GM18498 (cell line): Measurements from ENCODE around the gene WDR33.

Source experiments
- ATAC-seq: cut with Tn5 transposase; IDR thresholded peaks from one replicate; pipeline ENCODE4 v1.9.1; 2021; ENCODE audit warnings: mild to moderate bottlenecking, moderate library complexity; ENCODE audit not compliant: unreplicated experiment

WDR33 gene

DNA sequence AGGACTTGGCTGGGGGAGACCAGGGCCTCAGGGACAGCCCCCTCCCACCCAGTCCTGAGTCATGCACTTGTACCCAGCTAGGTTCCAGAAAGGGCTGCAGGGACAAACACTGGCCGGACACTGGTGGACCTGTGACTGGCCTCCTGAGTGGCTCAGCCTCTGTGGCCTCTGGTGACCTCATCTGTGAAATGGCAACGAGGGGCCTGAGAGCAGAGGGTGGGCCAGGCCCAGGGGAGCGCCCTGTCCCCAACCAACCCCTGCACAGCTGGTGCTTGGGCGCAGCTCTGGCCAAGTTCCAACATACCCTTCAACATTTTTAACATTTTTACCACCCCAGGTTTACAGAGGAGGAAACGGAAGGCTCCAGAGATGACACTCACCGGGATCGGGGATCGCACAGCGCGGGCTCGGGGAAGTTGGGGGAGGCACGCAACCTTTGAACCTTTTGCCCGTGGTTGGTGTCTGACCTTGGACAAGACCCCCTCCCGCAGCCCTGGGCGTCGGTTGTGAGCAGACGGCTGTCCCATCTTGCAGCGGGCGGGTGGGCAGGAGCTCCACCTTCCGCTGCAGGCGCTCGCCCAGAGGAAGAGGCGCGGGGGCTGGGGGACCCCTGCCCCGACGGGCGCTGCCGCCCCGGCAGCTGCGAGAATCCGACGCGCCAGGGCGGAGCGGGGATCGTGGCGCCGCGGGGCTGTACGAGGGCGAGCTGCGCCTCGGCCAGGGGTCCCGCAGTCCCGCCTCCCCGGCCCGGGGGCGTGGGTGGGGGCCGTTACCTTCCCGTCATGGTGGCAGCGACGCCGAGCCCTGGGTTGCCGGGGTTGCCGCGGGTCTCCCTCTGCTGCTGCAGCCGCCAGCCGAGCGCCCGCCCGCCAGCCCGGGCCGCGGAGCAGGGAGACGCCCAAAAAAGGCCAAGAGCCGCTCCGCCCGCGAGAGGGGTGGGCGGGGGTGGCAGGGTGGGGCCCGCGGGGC lies 136.4 kb downstream of the WDR33 start:
- no peak for ATAC-seq

DNA sequence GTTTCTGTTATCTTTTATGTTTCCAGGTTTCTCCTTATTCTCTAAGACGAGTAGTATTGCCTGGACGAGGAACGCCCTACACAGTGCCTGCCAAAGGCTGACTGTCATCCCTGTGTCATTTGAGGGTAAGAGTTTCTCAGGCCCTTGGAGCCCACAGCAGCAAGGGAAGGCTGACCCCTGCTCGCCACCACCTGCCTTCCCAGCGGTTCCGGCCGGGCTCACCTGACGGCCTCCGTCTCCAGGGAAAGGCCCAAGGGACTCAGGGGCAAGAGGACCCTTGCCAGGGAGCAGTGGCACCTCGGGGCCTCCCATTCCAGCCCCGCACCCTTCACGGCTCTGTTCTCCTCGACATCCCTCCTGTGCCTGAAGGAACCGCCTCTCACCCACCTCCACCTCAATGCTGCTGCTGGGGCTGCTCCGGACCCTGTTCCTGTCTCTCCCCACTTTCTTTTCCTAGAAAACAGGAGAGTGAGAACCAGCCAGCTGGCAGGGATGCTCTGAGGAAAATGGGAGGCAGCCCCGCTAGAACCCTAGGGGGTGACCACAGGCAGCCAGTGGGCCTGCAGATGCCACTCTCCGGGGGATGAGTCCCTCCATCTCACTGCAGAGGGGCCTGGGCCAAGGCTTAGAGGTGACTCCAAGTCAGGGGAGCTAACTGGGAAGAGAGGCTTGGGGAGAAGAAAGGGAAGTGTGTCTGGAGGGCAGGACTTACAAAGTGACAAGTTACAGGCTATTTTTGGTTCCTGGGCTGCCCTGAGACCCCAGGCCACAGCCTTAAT lies 137.5 kb downstream of the WDR33 start:
- no peak for ATAC-seq

DNA sequence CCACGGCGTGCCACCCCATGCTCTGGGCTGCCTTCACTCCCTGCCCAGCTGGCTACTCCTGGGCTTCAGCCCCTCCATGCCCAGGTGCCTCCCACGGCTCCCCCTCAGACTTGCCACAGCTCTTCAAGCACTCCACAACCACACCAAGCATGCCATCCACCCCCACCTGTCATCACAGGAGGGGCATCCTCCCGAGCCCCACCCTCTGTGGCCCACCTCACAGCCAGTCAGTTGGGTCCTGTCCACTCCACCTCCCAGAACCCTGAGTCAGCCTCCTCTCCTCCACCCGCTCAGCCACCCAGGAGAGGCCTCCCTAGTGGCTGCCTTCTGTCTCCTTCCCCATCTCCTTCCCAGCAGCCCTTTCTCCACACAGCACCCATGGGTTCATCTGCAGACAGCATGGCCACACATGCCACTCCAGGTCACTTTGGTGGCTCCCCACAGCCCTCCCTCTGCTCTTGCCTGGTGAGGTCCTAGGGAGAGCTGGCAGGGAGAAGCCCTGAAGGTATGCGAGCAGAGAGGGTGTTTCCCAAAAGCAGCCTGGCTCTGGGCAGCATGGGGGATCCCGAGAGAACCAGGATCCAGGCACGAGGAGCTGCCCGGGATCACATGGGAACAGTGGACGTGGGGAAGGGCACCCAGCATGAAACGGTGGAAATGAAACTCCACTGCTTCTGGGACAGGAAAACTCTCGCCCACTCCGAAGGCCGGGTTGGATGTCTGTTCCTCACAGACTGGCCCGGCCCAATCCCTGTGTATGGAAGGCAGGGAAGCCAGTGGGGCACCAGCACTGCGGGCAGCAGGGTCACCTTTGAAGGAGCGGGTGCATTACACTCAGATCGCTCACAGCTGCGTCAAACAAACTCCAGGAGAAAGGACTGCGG lies 138.4 kb downstream of the WDR33 start:
- no peak for ATAC-seq

DNA sequence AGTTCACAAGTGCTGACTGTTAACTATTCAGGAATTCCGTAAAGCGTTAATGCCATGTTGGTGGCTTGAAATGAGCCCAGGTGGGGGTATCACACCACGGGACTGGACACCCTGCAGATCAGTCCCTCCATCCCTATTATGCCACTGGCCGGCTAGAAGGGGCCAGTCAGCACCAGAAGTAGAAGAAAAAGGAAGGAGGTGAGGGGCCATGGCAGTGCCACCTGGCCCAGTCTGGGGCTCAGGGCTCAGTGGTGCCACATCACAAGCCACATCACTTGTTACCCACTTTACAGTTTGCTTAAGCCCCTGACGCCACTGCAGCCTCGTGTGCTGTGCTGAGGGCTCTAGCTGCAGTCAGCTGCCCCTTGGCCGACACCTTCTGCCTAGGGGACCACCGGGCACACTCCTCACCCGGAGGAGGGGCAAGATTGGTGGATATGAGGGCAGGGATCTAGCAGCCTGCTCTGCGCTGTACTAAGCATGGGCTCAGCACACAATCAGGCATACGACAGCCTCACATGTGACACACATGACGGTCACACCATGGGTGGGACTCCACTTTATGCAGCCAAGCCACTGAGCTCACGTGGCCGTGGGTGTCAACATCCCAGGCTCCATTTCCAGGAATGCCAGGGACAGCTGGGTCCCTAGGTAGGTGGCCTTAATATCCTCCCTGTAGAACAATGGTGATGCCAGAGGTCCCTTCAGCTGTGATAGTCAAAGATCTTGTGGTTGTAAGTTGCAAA lies 139.2 kb downstream of the WDR33 start:
- no peak for ATAC-seq

DNA sequence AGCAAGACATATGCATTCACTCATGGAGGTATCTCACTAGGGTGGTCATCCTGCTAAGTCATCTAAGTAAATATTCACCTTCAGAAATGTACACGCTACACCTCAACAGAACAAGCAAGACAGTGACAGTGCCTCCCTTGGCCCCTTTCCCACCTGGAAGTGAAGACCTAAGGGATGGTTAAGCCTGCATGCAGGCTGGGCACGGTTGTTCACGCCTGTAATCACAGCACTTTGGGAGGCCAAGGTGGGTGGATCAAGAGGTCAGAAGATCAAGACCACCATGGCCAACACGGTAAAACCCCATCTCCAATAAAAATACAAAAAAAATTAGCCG lies 140.0 kb downstream of the WDR33 start:
- no peak for ATAC-seq

DNA sequence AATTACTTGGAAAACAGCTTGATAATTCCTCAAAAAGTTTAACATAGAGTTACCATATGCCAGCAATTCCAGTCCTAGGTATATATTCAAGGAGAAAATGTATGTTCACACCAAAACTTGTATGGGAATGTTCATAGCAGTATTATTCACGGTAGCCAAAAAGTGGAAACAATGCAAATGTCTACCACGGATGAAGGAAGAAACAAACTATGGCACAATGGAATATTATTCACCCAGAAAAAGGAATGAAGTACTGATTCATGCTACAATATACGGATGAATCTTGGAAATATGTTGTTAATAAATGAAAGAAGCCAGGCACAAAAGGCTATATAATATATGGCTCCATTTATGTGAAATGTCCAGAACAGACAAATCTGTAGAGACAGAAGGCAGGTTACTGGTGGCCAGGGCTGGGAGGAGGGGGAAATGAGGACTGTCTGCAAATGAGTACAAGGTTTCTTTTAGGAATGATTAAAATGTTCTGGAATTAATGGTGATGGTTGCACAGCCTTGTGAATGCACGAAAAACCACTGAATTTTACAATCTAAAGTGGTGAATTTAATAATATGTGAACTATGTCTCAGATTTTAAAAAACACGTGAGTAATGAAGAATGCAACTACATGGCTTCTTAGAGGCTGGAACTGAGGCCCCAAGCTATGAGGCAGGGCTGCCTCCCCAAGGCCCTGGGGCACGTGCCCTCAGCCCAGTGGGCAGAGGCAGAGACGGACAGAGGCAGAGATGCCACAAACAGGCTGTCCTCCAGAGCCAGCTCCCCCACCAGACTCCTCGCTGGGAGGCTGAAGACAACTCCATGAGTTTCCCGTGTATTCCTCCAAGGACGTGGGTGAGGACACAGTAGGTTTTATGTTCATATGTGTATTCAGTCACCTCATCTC lies 140.7 kb downstream of the WDR33 start:
- no peak for ATAC-seq

DNA sequence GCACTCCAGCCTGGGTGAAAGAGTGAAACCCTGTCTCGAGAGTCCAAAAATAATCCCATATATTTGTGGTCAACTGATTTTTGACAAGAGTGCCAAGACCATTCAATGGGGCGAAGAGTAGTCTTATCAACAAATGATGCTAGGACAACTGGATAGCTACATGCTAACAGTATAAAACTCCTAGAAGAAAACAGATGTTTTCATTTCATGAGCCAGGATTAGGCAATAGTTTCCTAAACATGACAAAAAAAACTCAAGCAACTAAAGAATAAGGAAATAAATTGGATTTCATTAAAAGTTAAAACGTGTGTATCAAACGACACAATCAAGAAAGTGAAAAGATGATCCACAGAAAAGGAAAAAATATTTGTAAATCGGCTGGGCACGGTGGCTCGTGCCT lies 141.9 kb downstream of the WDR33 start:
- ATAC-seq: no peak

DNA sequence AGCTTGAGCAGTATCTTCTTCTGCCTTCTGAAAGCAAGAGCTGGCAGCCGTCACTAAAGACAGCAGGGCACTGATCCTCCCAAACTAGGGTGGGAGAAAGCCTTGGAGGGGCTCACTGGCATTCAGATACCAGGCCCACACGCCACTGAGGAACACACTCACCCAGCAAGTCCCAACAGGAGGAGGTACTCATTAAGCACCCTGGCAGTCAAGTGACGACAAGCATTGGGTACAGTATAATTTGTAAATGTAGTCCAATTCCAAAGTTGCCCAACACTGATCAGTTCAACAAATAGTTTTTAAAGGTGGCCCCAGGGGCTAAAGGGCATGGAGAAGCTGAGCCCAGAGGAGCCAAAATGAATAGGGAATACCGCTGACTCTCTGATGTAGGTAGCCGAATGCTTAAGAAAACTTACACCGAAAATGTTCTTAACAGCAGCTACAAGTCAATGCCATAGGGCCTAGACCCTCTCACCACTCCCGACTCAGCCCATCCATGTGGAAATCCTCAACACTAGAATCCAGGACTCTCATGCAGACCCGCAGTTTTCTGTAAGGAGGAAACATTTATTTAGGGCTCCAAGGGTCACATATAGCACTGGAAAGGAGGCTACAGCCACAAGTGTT lies 145.6 kb downstream of the WDR33 start:
- ATAC-seq: no peak

DNA sequence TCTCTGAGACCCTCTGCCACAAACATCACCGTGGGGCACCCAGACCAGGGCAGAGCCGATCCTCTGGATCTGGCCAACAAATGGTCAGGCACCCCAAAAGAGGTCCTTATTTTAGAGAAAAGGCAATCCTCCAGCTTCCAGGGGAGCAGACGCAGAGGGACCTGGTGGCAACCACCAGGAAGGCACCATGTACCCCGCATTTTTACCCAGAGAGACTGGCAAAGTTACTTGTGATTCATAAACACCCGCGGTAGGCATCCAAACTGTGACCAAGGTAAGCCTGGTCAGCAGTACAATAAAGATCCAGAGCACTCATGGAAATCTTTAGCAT lies 146.1 kb downstream of the WDR33 start:
- no peak for ATAC-seq

DNA sequence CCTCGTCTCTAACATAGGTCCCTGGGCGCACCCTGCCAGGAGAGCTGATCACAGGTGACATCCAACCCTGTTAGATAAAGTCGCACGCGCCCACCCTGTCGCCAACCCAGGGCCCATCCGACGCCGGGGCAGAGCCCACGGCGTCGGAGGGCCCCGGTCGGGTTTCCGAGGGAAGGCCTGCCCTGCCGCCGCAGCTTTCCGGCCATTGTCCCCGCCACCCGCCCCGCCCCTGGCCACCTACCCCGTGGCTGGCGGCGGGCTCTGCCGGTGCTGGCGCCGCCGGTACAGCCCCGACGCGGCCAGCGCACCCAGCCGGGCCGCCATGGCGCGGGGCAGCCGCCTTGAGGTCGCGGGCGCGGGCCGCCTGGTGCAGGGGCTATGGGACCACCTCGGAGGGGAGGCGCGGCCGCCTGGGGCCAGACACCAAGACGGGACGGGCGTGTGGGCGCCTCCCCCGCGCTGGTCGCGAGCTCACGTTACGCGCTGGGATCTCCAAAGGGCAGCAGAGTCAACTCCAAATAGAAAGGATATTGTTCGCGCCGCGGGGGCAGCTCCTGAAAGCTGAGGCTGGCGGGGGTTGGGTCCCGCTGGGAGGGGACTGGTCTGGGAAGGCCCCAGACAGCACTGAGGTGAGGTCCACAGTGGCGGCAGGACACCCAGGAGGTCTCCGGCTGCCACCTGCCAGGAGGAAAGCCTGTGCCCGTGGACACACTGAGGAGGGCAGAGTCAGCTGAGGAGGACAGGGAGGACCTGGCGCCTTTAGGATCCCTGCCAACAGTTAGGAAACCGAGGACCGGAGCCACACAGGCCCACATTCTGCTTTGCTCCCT lies 146.7 kb downstream of the WDR33 start:
- no peak for ATAC-seq

DNA sequence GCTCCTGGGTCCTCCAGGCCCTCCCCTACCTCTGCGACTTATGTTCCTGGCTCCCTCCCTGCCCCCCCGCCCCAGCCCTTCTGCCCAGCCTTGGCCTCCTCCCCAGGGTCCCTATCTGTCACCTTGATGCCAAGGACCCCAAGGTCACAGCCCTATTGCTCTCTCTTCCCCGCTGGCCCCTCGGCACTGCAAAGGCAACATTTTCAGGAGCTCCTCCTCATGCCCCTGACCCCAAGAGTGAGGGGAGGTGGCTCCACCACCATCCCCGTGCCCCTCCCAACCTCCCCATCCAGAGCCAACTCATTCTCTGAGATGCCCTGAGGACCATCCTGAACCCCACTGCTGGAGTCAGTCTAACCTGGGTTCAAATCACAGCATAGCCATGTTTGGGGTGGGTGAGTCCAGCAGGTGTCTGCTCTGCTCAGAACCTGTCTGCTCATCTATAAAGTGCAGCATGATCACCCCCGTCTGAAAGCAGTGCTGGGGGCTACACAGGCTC lies 147.4 kb downstream of the WDR33 start:
- no peak for ATAC-seq

DNA sequence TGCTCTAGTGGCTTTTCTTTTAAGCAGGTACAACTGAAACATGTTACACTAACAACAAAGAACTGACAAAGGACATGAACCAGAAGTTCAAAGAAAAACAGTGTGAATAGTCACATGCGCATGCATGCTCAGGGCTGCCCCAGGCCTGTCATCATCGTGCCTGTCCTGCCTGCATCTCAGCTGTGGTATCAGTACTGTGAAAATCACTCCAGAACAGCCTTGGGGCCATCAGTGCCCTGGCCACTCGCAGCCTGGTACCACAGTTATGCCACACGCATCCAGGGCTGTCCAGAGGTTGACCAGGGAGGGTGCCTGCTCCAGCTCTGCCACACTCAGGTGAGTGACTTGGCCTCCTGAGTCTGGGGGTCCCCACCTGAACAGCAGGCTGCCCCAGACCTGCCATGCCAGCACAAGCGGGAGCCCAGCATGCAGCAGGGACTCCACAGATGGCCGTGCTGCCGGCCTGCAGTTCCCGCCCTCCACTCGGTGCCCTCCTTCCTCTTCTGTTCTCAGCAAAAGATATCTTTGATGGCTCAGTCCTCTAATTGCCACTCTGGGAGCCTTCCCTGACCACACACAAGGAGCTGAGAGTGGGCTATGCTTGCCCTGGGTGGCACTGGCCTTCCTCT lies 147.9 kb downstream of the WDR33 start:
- no peak for ATAC-seq

DNA sequence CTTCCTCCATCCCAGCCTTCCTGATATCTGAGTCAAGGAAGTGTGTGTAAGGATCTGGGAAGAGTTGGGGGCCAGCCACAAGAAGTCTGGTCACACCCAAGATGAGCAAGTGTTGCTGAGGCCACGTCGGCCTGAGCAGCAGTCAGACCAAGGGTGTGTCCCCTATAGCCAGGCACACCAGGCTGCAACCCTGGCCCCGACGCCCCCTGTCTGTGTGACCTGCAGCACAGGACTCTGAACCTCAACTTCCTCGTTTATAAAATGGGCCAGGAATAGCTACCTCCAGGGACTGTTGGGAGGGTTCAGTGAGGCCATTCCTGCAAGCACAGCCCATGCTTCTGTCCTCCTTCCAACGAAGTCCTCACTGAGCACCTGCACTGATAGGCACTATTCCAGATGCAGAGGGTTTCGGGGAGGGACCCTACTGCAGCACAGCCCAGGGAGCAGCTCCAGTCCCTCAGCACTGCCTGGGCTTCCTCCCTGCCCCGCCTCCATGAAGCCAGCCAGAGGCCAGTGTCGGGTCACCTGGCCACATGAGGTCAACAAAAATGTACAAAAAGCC lies 148.9 kb downstream of the WDR33 start:
- no peak for ATAC-seq

DNA sequence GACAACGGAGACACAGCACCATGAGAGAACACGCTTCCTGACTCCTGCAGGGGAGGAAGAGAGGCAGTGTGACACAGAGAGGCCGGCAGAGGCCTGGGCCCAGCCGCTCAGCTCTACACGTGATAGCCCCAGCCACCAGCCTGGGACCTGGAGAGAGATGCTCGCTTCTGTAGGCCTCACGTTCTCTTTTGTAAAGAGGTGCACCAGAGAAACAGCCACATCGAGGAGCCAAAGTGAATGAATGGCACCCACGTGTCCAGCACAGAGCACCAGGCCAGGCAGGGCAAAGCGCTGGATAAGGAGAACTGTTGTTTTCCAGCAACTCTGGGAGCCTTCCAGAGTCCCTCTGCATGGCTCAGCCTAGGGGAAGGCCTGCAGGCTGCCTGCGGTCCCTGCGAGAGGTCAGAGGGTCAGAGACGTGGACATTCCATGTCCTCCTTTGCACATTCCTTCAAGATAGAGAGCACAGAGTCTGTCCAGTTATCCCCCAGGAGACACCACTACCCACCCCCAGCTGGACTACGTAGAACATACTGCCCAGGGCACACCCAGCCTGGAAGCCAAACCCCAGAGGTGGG lies 149.8 kb downstream of the WDR33 start:
- ATAC-seq: no peak

DNA sequence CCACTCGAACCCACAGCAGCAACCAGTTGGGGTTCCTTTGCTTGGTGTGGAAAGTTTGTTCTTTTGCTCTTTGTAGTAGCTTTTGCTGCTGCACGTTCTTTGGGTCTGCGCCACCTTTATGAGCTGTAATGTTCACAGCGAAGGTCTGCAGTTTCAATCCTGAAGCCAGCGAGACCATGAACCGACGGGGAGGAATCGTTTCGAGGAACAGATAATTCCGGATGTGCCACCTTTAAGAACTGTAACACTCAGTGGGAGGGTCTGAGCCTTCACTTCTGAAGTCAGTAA lies 150.7 kb downstream of the WDR33 start:
- no peak for ATAC-seq

DNA sequence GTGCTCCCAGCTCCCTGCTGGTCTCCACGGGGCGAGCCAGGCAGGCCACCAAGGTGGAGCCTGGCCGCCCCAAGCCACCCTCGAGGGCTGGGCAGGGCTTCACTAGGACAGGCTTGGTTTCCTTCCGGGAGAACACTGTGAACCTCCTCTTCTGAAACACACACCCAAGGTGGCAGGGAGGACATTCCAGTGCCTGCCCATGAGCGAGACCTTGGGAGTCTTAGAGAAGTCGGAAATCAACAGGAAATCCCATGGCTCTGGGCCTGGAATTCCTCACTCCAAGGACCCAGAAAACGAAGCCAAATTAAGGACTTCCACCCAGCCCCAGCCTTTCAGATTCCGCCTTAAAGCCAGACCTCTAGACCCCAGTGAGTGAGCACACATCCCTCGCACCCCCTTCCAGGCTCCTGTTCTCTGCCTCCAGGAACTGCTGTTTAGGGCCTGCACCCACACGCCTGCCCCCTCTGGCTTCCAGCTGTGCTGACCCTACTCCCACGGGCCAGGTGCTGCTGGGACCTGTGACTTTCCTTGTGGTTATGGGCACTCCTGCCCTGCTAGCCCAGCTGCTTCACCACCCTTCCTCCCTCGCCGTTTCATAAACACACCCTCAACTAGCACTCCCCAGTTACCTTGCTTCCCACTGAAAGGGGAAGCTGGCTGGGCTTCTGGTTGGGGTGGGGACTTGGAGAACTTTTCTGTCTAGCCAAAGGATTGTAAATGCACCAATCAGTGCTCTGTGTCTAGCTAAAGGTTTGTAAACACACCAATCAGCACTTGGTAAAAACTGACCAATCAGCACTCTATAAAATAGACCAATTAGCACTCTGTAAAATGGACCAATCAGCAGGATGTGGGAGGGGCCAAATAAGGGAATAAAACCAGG lies 151.3 kb downstream of the WDR33 start:
- ATAC-seq: no peak
